Measurements from ENCODE around the gene PAK5. TPM values are rescaled to one million over a fixed set of nuclear protein-coding genes. Genes with fewer than 3 reads are reported as not detected.

PAK5 gene
- total RNA-seq, 1 donor from 2014 or later, result 1.6 TPM

GRCh38 chr20:9689041-9689440 is 149.8 kb downstream of the PAK5 start:
- Mint-ChIP-seq H3K27me3 (ENCODE audit: insufficient read depth, low read depth) (no peaks in the 10 kb centered on the region), H3K27ac (no peak overlapping the region), H3K4me3 (no peak overlapping the region), H3K4me1 (no peaks in the 10 kb centered on the region), H3K9me3 (no peaks in the 10 kb centered on the region), H3K36me3 (no peaks in the 10 kb centered on the region)
- H3K36me3 ChIP-seq, result no peaks in the 10 kb centered on the region
- no peak overlapping the region for H3K27ac ChIP-seq
- H3K79me2 ChIP-seq (ENCODE audit: low read depth), result no peaks in the 10 kb centered on the region
- H3K4me1 ChIP-seq, result peaks cover 24% of the 10 kb centered on the region
- H3F3A ChIP-seq (ENCODE audit: low read depth), result peaks cover 6% of the 10 kb centered on the region
- H3K9ac ChIP-seq, result no peak overlapping the region
- no peak overlapping the region for H3K4me2 ChIP-seq
- no peak for TF ChIP-seq EZH2phosphoT487 (IDR thresholded peaks at IDR 0.05)
- TF ChIP-seq, protein P1, sequence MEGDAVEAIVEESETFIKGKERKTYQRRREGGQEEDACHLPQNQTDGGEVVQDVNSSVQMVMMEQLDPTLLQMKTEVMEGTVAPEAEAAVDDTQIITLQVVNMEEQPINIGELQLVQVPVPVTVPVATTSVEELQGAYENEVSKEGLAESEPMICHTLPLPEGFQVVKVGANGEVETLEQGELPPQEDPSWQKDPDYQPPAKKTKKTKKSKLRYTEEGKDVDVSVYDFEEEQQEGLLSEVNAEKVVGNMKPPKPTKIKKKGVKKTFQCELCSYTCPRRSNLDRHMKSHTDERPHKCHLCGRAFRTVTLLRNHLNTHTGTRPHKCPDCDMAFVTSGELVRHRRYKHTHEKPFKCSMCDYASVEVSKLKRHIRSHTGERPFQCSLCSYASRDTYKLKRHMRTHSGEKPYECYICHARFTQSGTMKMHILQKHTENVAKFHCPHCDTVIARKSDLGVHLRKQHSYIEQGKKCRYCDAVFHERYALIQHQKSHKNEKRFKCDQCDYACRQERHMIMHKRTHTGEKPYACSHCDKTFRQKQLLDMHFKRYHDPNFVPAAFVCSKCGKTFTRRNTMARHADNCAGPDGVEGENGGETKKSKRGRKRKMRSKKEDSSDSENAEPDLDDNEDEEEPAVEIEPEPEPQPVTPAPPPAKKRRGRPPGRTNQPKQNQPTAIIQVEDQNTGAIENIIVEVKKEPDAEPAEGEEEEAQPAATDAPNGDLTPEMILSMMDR (IDR thresholded peaks at IDR 0.05), result no peak
- no peak for TF ChIP-seq EZH2 (IDR thresholded peaks at IDR 0.05)
- H3K4me3 ChIP-seq, result no peak overlapping the region
- H3K27me3 ChIP-seq, result no peaks in the 10 kb centered on the region
- H3K9me3 ChIP-seq (ENCODE audit: low read depth), result no peaks in the 10 kb centered on the region
- H4K20me1 ChIP-seq (ENCODE audit: low read depth), result peaks cover 5% of the 10 kb centered on the region
- no peak overlapping the region for H2AFZ ChIP-seq (replicated peaks)
- DNase-seq (ENCODE audit: low spot score), result no peak

GRCh38 chr20:9686866-9687265 is 152.0 kb downstream of the PAK5 start:
- H3K4me3 ChIP-seq, result no peak overlapping the region
- H4K20me1 ChIP-seq (ENCODE audit: low read depth), result peaks cover 5% of the 10 kb centered on the region
- peaks cover 6% of the 10 kb centered on the region for H3F3A ChIP-seq (ENCODE audit: low read depth)
- H3K27ac ChIP-seq, result no peak overlapping the region
- Mint-ChIP-seq H3K27ac (peak overlapping the region; percentile 0), H3K4me3 (no peak overlapping the region), H3K36me3 (no peaks in the 10 kb centered on the region), H3K9me3 (no peaks in the 10 kb centered on the region), H3K27me3 (ENCODE audit: insufficient read depth, low read depth) (no peaks in the 10 kb centered on the region), H3K4me1 (no peaks in the 10 kb centered on the region)
- TF ChIP-seq EZH2phosphoT487 (IDR thresholded peaks at IDR 0.05), result no peak
- TF ChIP-seq, protein P1 (IDR thresholded peaks at IDR 0.05), result no peak
- no peak for TF ChIP-seq EZH2 (IDR thresholded peaks at IDR 0.05)
- no peaks in the 10 kb centered on the region for H3K79me2 ChIP-seq (ENCODE audit: low read depth)
- H3K9ac ChIP-seq, result no peak overlapping the region
- H3K4me1 ChIP-seq, result peaks cover 24% of the 10 kb centered on the region
- no peaks in the 10 kb centered on the region for H3K9me3 ChIP-seq (ENCODE audit: low read depth)
- no peaks in the 10 kb centered on the region for H3K27me3 ChIP-seq
- no peaks in the 10 kb centered on the region for H3K36me3 ChIP-seq
- peak overlapping the region; percentile 42 for H3K4me2 ChIP-seq
- DNase-seq (ENCODE audit: low spot score), result peak; percentile 20
- no peak overlapping the region for H2AFZ ChIP-seq (replicated peaks)

GRCh38 chr20:9686455-9686854 is 152.4 kb downstream of the PAK5 start:
- Histone ChIP-seq H3K4me1 (peaks cover 24% of the 10 kb centered on the region), H3F3A (ENCODE audit: low read depth) (peaks cover 6% of the 10 kb centered on the region), H3K4me3 (no peak overlapping the region), H4K20me1 (ENCODE audit: low read depth) (peaks cover 5% of the 10 kb centered on the region), H3K27me3 (no peaks in the 10 kb centered on the region), H3K9me3 (ENCODE audit: low read depth) (no peaks in the 10 kb centered on the region), H3K9ac (no peak overlapping the region), H3K27ac (no peak overlapping the region), H3K79me2 (ENCODE audit: low read depth) (no peaks in the 10 kb centered on the region), H3K4me2 (peak overlapping the region; percentile 42), H3K36me3 (no peaks in the 10 kb centered on the region), H2AFZ (replicated peaks) (no peak overlapping the region)
- no peaks in the 10 kb centered on the region for H3K27me3 Mint-ChIP-seq (ENCODE audit: insufficient read depth, low read depth)
- no peak overlapping the region for H3K4me3 Mint-ChIP-seq
- no peak for DNase-seq (ENCODE audit: low spot score)
- no peaks in the 10 kb centered on the region for H3K36me3 Mint-ChIP-seq
- no peaks in the 10 kb centered on the region for H3K4me1 Mint-ChIP-seq
- H3K27ac Mint-ChIP-seq, result peak overlapping the region; percentile 0
- TF ChIP-seq, protein P1 (IDR thresholded peaks at IDR 0.05), result no peak
- TF ChIP-seq EZH2 (IDR thresholded peaks at IDR 0.05) (no peak), EZH2phosphoT487 (IDR thresholded peaks at IDR 0.05) (no peak)
- no peaks in the 10 kb centered on the region for H3K9me3 Mint-ChIP-seq
